Colonic mucosa (tissue), 4 donors: ENCODE results near the gene B3GNT9. TPM values are rescaled to one million over a fixed set of nuclear protein-coding genes. Genes with fewer than 3 reads are reported as not detected.

Experiments
- DNase-seq: peaks from one replicate; pipeline ENCODE4 v3.0.0-alpha.2; 2020
- H3K27ac ChIP-seq: fragments of 200-600 bp; one replicate; pipeline ENCODE4 v1.8.0; 2021
- H3K27me3 ChIP-seq: fragments of 200-600 bp; one replicate; pipeline ENCODE4 v1.8.0; 2021
- H3K36me3 ChIP-seq: fragments of 200-600 bp; one replicate; pipeline ENCODE4 v1.8.0; 2021
- H3K4me1 ChIP-seq: fragments of 200-600 bp; one replicate; pipeline ENCODE4 v1.8.0; 2021; ENCODE audit warnings: mild to moderate bottlenecking
- H3K4me3 ChIP-seq: fragments of 200-600 bp; one replicate; pipeline ENCODE4 v1.8.0; 2021
- H3K9ac ChIP-seq, 2 donors: one replicate each; pipeline ENCODE4 v1.7.0; 2013; ENCODE audit warnings: control low read depth in 2 of 2, low read depth in 2 of 2, low read length in 2 of 2
- H3K9me3 ChIP-seq: fragments of 200-600 bp; one replicate; pipeline ENCODE4 v1.8.0; 2021
- intact Hi-C: fragments of 100-400 bp; cut with DNase I; formaldehyde crosslinking; loops from one replicate; pipeline ENCODE4 v1.14.1; 2022
- total RNA-seq, 2 donors: library from RNA; stranded (reverse); fragmentation: NEBNext Ultra II Directional in 1 of 2; extraction: Animal tissue kit (Norgen Biotek cat#: 25700) in 1 of 2; gene quantifications; one replicate each; pipeline ENCODE4 v1.2.1, GENCODE V29; 2021
- TF ChIP-seq, protein P1 (sequence below): fragments of 200-600 bp; IDR thresholded peaks from one replicate; pipeline ENCODE4 v1.8.0; 2022; ENCODE audit warnings: antibody characterized with exemption, mild to moderate bottlenecking
- donor health status: healthy.
- donor health status: DM: no; HTN: no; CAD: no.
- donor health status: DM: no; HTN: no; CAD: no.

Gene B3GNT9
- total RNA-seq, 2 donors from 2014 or later, result 4.4 to 4.9 TPM

GRCh38 chr16:67147437-67148140 lies 3.2 kb downstream of the B3GNT9 start:
- TF ChIP-seq, protein P1, sequence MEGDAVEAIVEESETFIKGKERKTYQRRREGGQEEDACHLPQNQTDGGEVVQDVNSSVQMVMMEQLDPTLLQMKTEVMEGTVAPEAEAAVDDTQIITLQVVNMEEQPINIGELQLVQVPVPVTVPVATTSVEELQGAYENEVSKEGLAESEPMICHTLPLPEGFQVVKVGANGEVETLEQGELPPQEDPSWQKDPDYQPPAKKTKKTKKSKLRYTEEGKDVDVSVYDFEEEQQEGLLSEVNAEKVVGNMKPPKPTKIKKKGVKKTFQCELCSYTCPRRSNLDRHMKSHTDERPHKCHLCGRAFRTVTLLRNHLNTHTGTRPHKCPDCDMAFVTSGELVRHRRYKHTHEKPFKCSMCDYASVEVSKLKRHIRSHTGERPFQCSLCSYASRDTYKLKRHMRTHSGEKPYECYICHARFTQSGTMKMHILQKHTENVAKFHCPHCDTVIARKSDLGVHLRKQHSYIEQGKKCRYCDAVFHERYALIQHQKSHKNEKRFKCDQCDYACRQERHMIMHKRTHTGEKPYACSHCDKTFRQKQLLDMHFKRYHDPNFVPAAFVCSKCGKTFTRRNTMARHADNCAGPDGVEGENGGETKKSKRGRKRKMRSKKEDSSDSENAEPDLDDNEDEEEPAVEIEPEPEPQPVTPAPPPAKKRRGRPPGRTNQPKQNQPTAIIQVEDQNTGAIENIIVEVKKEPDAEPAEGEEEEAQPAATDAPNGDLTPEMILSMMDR, result no peak
- no peak for DNase-seq
- Histone ChIP-seq H3K9ac (no peak overlapping the region), H3K9me3 (no peaks in the 10 kb centered on the region), H3K4me1 (no peaks in the 10 kb centered on the region), H3K27me3 (no peaks in the 10 kb centered on the region), H3K4me3 (no peak overlapping the region), H3K36me3 (peaks cover 3% of the 10 kb centered on the region), H3K27ac (no peak overlapping the region)
- intact Hi-C loops, result no loop called here

- no peaks in the 10 kb centered on the region for H3K9me3 ChIP-seq
- intact Hi-C loops, result no loop called here
- no peak overlapping the region for H3K9ac ChIP-seq
- H3K4me3 ChIP-seq, result no peak overlapping the region
- H3K4me1 ChIP-seq, result no peaks in the 10 kb centered on the region
- no peak for DNase-seq
- H3K27me3 ChIP-seq, result no peaks in the 10 kb centered on the region
- peaks cover 3% of the 10 kb centered on the region for H3K36me3 ChIP-seq
- TF ChIP-seq, protein P1, result no peak
- H3K27ac ChIP-seq, result no peak overlapping the region
These were observed 4.1 kb downstream of the B3GNT9 start for GRCh38 chr16:67146523-67147357.

DNA sequence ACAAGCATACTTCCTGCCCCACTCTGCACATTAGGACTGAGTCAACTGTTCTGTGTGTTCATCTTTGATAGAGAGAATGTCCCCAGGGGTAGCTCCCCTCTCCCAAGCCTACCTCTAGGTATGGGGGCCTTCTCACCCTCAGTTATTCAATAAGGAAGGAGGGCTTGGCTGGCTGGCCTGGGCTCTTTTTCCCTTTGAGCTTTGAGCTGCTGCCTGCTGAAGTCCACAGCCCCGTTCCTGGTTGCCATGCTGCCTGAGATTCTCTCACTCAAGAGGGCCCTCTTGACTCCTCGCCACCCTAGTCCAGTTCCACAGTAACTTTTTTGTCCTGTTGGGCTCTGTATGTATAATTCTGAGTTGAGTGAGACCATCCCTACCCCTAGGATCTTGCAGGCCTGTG lies 5.1 kb downstream of the B3GNT9 start:
- H3K9me3 ChIP-seq, result no peaks in the 10 kb centered on the region
- H3K27me3 ChIP-seq, result no peaks in the 10 kb centered on the region
- H3K9ac ChIP-seq, result no peak overlapping the region
- intact Hi-C loops, result no loop called here
- TF ChIP-seq, protein P1, result no peak
- DNase-seq, result no peak
- H3K4me1 ChIP-seq, result no peaks in the 10 kb centered on the region
- H3K4me3 ChIP-seq, result no peak overlapping the region
- H3K36me3 ChIP-seq, result peaks cover 3% of the 10 kb centered on the region
- no peak overlapping the region for H3K27ac ChIP-seq

DNA sequence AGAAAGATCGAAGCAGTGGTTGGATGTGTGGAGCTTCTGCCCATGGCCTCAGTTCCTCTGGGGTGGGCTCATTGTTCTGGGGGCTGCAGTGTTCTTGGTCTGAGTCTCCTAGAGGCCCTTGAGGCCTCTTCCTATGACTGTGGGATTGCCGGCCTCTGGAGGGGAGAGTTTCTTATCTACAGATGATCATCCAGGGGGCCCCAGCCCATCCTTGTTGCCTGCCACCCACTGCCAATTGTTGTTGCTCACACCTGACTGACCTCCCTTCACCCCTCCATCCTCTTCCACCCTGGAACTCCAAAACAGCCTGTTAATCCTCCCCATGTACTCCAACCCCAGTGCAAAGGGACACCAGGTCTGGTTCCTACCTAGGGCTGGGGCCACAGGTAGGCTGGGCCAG lies 5.9 kb downstream of the B3GNT9 start:
- intact Hi-C loops, result no loop called here
- peaks cover 3% of the 10 kb centered on the region for H3K36me3 ChIP-seq

GRCh38 chr16:67142342-67142741 lies 8.5 kb downstream of the B3GNT9 start:
- TF ChIP-seq, protein P1, result no peak
- H3K36me3 ChIP-seq, result peaks cover 3% of the 10 kb centered on the region
- H3K27ac ChIP-seq, result no peak overlapping the region
- H3K4me1 ChIP-seq, result no peaks in the 10 kb centered on the region
- no peak overlapping the region for H3K4me3 ChIP-seq
- DNase-seq, result no peak
- intact Hi-C loops, result no loop called here
- no peaks in the 10 kb centered on the region for H3K27me3 ChIP-seq
- H3K9ac ChIP-seq, result no peak overlapping the region
- H3K9me3 ChIP-seq, result no peaks in the 10 kb centered on the region

More for the DNA sequence above, 5.9 kb downstream of the B3GNT9 start:
- DNase-seq, result no peak
- no peak overlapping the region for H3K9ac ChIP-seq
- H3K9me3 ChIP-seq, result no peaks in the 10 kb centered on the region
- TF ChIP-seq, protein P1, result no peak
- H3K27ac ChIP-seq, result no peak overlapping the region
- no peak overlapping the region for H3K4me3 ChIP-seq
- no peaks in the 10 kb centered on the region for H3K27me3 ChIP-seq
- H3K4me1 ChIP-seq, result no peaks in the 10 kb centered on the region
